Esophagus squamous epithelium (tissue), 4 donors: Measurements from ENCODE around the gene RAMACL.
"Not testable (repeated sequence)": the region's sequence is repeated elsewhere in the genome, so short reads cannot be mapped to it uniquely, and the experiment has no call there.

Source experiments
- CTCF ChIP-seq, 6 experiments: fragments of 450-650 bp in 4 of 6; fragments of 200-600 bp in 2 of 6; sonication (generic) in 2 of 6; IDR thresholded peaks; one replicate each; pipeline ENCODE4 v1.5.1; 2016 to 2019; ENCODE audit warnings: antibody characterized with exemption in 6 of 6, mild to moderate bottlenecking in 4 of 6, moderate library complexity in 4 of 6
- POLR2A ChIP-seq, 4 donors: fragments of 450-650 bp; IDR thresholded peaks; one replicate each; pipeline ENCODE4 v1.6.1; 2017; ENCODE audit warnings: antibody characterized with exemption in 4 of 4, mild to moderate bottlenecking in 4 of 4, moderate library complexity in 3 of 4

GRCh38 chr6:166581801-166582200, 4.7 kb downstream of the RAMACL start:
- not testable (repeated sequence) for TF ChIP-seq CTCF, POLR2A (IDR thresholded peaks at IDR 0.05)
